OCI-LY3 (cell line): ENCODE data around the gene TUBA4B.

Experiments used
- H2AFZ ChIP-seq: fragments of 200-600, 300-600 bp; shearing (Covaris generic); 2 replicates; pipeline ENCODE4 v1.6.0; 2014; ENCODE audit warnings: antibody characterized with exemption, low read depth, low read length
- H3K27ac ChIP-seq: fragments of 200-600, 300-600 bp; sonication (generic); 2 replicates; pipeline ENCODE4 v1.5.1; 2014; ENCODE audit warnings: mild to moderate bottlenecking, low read length, moderate library complexity, mixed read lengths
- H3K27me3 ChIP-seq: fragments of 200-600, 300-600 bp; sonication (generic); 2 replicates; pipeline ENCODE4 v1.6.1; 2014; ENCODE audit warnings: low read depth, low read length, mixed read lengths
- H3K36me3 ChIP-seq: fragments of 200-600, 300-600 bp; sonication (generic); replicated peaks from 2 replicates; pipeline ENCODE3; 2014; ENCODE audit warnings: low read depth, low read length, mixed read lengths
- H3K4me1 ChIP-seq: fragments of 300-600, 200-600 bp; sonication (generic); 2 replicates; pipeline ENCODE4 v1.6.1; 2014; ENCODE audit warnings: low read length, mixed read lengths
- H3K4me2 ChIP-seq: fragments of 200-600, 300-600 bp; sonication (generic); 2 replicates; pipeline ENCODE4 v1.6.1; 2014; ENCODE audit warnings: low read length, mixed read lengths
- H3K4me3 ChIP-seq: fragments of 300-600, 200-600 bp; sonication (generic); 2 replicates; pipeline ENCODE4 v1.5.1; 2014; ENCODE audit warnings: antibody characterized with exemption, mild to moderate bottlenecking, low read length, moderate library complexity
- H3K79me2 ChIP-seq: fragments of 300-600, 200-600 bp; shearing (Covaris generic); 2 replicates; pipeline ENCODE4 v1.6.1; 2014; ENCODE audit warnings: mild to moderate bottlenecking, low read length, mixed read lengths
- H3K9ac ChIP-seq: fragments of 300-600, 200-600 bp; shearing (Covaris generic); 2 replicates; pipeline ENCODE4 v1.6.0; 2014; ENCODE audit warnings: mild to moderate bottlenecking, low read length, moderate library complexity
- H3K9me3 ChIP-seq: fragments of 200-600, 300-600 bp; shearing (Covaris generic); 2 replicates; pipeline ENCODE4 v1.6.1; 2014; ENCODE audit warnings: low read length, mixed read lengths; ENCODE audit not compliant: insufficient read depth
- H4K20me1 ChIP-seq: fragments of 200-600, 300-600 bp; sonication (generic); 2 replicates; pipeline ENCODE4 v1.6.1; 2016; ENCODE audit warnings: low read length, mixed read lengths; ENCODE audit not compliant: insufficient read depth
- EZH2phosphoT487 ChIP-seq: fragments of 200-600 bp; shearing (Covaris generic); IDR thresholded peaks from 2 replicates; pipeline ENCODE4 v1.6.1; 2018; ENCODE audit warnings: antibody characterized with exemption, mixed run types, low read depth
- TF ChIP-seq, protein P1 (sequence below): fragments of 200-600, 300-600 bp; sonication (generic); IDR thresholded peaks from 2 replicates; pipeline ENCODE4 v1.5.1; 2014; ENCODE audit warnings: antibody characterized with exemption, low read length, low read depth

Gene TUBA4B

DNA sequence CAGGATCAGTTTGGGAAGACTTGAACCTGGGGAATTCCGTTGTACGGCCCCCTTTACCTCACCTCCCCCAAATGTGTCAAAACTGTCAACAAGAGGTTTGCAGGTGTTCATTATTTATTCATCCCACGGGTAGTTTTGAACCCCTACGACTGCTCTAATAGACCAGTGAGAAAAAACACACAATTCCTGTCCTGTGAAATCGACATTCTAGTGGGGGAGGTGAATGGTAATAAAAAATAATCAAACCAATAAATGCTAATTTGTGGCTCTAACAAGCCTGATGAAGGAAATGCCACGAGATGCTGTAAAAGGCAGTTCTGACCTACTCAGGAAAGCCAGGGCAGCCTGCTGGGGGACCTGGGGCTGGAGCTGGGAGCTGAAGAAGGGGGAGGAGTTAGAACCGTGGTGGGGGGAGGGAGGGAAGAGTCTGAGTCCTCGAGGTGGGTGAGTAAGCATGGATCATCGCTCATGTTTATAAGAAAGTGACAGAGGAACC lies 25.7 kb downstream of the TUBA4B start:
- H3K9me3 ChIP-seq = no peaks in the 10 kb centered on the region
- H3K4me1 ChIP-seq = peaks cover 11% of the 10 kb centered on the region
- H3K4me3 ChIP-seq = peak overlapping the region; percentile 90
- H4K20me1 ChIP-seq = no peaks in the 10 kb centered on the region
- H3K79me2 ChIP-seq = no peaks in the 10 kb centered on the region
- TF ChIP-seq, protein P1, sequence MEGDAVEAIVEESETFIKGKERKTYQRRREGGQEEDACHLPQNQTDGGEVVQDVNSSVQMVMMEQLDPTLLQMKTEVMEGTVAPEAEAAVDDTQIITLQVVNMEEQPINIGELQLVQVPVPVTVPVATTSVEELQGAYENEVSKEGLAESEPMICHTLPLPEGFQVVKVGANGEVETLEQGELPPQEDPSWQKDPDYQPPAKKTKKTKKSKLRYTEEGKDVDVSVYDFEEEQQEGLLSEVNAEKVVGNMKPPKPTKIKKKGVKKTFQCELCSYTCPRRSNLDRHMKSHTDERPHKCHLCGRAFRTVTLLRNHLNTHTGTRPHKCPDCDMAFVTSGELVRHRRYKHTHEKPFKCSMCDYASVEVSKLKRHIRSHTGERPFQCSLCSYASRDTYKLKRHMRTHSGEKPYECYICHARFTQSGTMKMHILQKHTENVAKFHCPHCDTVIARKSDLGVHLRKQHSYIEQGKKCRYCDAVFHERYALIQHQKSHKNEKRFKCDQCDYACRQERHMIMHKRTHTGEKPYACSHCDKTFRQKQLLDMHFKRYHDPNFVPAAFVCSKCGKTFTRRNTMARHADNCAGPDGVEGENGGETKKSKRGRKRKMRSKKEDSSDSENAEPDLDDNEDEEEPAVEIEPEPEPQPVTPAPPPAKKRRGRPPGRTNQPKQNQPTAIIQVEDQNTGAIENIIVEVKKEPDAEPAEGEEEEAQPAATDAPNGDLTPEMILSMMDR = no peak
- no peak for TF ChIP-seq EZH2phosphoT487
- H2AFZ ChIP-seq = no peak overlapping the region
- H3K4me2 ChIP-seq = peak overlapping the region; percentile 96
- H3K9ac ChIP-seq = peak overlapping the region; percentile 85
- H3K27ac ChIP-seq = peak overlapping the region; percentile 90
- peaks cover 3% of the 10 kb centered on the region for H3K36me3 ChIP-seq
- no peaks in the 10 kb centered on the region for H3K27me3 ChIP-seq

DNA sequence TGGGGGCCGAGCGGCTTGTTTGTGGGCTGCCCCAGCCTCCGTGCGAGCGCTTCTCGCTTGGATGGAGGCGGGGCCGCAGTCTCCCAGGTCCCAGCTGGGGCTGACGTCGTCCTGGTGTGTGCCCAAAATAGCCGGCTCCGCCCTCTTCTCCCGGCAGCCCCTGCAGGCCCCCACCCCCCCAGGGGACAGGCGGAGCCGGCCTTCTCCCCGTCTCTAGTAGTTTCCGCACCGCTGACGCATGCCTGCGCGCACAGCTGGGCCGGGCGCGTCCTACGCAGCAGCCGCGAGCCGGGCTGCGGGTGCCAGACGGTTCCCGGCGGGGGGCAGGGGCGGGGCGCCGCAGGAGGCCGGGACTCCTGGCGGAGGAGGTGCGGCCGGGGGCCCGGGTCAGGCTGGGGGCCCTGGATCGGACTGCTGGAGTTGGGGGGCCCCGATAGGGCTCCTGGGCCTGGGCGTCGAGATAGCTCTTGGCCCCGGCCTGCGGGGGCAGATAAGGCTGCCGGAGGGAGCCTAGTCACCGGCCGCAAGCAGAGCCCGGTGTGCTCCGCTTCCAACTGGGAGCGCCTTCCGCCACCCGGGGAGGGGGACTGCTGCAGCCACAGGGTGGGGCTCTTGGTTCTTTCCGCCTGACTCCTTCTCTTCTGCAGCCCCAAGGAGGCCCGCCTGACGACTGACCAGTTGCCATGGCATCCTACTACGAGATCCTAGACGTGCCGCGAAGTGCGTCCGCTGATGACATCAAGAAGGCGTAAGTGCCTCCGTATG lies 26.3 kb downstream of the TUBA4B start, which contains the start of gene DNAJB2:
TSS of gene DNAJB2 (plus strand) at position 216 of the 765 bp plus-strand sequence. CDS start at position 684, 468 bp downstream.
- Histone ChIP-seq H3K4me2 (peak within 1 kb of the TSS; percentile 96), H3K36me3 (peaks cover 3% of the 10 kb centered on the region), H3K9me3 (no peaks in the 10 kb centered on the region), H3K4me3 (peak within 1 kb of the TSS; percentile 90), H2AFZ (peak within 1 kb of the TSS; percentile 82), H3K9ac (peak within 1 kb of the TSS; percentile 88), H3K79me2 (no peaks in the 10 kb centered on the region), H4K20me1 (no peaks in the 10 kb centered on the region), H3K4me1 (peaks cover 11% of the 10 kb centered on the region), H3K27ac (peak within 1 kb of the TSS; percentile 90), H3K27me3 (no peaks in the 10 kb centered on the region)
- TF ChIP-seq EZH2phosphoT487 = no peak
- TF ChIP-seq, protein P1 = no peak

DNA sequence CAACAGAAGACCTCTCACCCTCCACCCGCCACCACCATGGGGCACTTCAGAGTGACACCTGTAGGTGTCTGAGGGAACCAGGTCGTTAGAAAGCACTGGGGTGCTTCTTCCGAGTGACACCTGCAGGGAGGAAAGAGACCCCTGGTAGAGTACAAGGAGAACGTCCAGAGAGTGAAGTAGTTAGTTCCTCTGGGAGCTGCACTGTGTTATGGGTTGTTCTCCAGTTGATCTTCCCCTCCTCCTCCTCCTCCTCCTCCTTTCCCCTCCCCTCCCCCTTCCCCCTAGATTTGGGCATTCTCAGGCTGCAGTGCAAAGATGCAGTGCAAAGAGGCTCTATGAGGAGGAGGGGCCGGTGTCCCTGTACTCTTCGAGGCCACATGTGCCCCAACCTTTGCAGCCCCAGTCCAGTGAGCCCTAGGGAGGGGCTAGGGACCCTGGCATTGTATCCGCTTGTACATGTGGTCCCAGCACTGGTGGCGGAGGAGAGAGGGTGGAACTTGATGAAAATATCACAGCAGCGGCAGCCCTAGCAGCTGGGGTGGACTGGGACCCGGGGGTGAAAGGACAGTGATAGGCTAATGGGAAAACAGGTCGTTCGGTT lies 27.0 kb downstream of the TUBA4B start:
- peaks cover 3% of the 10 kb centered on the region for H3K36me3 ChIP-seq
- no peaks in the 10 kb centered on the region for H3K27me3 ChIP-seq
- peak overlapping the region; percentile 94 for H3K4me2 ChIP-seq
- 0 out of 2 replicates have a peak overlapping the region, but pooled peaks have one; percentile 53 for H2AFZ ChIP-seq
- H3K4me3 ChIP-seq = peak overlapping the region; percentile 90
- H3K4me1 ChIP-seq = peaks cover 11% of the 10 kb centered on the region
- no peaks in the 10 kb centered on the region for H4K20me1 ChIP-seq
- H3K9ac ChIP-seq = peak overlapping the region; percentile 88
- H3K27ac ChIP-seq = no peak overlapping the region
- no peaks in the 10 kb centered on the region for H3K9me3 ChIP-seq
- TF ChIP-seq, protein P1 = peak; percentile 31; the same call in 1 of the 2 replicates
- TF ChIP-seq EZH2phosphoT487 = no peak
- H3K79me2 ChIP-seq = no peaks in the 10 kb centered on the region

DNA sequence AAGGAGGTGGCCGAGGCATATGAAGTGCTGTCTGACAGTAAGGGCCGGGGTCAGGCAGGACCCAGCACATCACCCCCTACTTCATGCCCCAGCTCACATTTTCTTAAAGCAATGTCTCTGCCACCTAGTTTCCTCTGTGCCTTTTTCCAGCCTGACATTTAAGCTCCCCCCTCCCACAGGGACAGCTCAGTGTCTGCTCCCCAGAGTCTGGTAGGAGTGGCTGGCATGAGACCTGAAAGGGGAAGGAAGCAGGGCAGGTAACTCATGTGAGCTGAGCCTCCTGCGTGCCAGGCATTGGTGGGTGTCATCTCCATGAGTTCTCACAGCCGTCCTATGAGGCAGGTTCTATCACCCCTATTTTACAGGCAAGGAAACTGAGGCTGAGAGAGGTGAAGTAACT lies 27.6 kb downstream of the TUBA4B start:
- Histone ChIP-seq H3K4me2 (no peak overlapping the region), H3K4me3 (no peak overlapping the region), H3K9me3 (no peaks in the 10 kb centered on the region), H3K36me3 (peaks cover 3% of the 10 kb centered on the region), H3K27me3 (no peaks in the 10 kb centered on the region), H2AFZ (no peak overlapping the region), H3K9ac (no peak overlapping the region), H3K4me1 (peaks cover 11% of the 10 kb centered on the region), H4K20me1 (no peaks in the 10 kb centered on the region), H3K27ac (no peak overlapping the region), H3K79me2 (no peaks in the 10 kb centered on the region)
- no peak for TF ChIP-seq EZH2phosphoT487
- TF ChIP-seq, protein P1 = no peak
